CD14-positive monocyte (primary cell): Measurements from ENCODE around the gene KCNQ1OT1. TPM values are rescaled to one million over a fixed set of nuclear protein-coding genes. Genes with fewer than 3 reads are reported as not detected.

ENCODE experiments used
- DNase-seq, 3 donors: peaks; one replicate each; pipeline ENCODE4 v3.0.0-alpha.2; 2011 to 2022
- H2AFZ ChIP-seq: 2 replicates; pipeline ENCODE4 v1.6.0; 2012; ENCODE audit warnings: mild to moderate bottlenecking, low read depth, low read length, inconsistent platforms; ENCODE audit not compliant: insufficient read depth, poor library complexity, severe bottlenecking
- H3K27ac ChIP-seq, 2 donors: 1 replicate in 1 of 2; 2 replicates in 1 of 2; pipeline ENCODE4 v1.5.1; 2012 to 2013; ENCODE audit warnings: low read length in 2 of 2, control low read depth in 1 of 2, inconsistent platforms in 1 of 2, low read depth in 1 of 2, mild to moderate bottlenecking in 1 of 2
- H3K27me3 ChIP-seq, 2 donors: one replicate each; pipeline versions ENCODE4 v1.6.0 to v1.6.1; 2011 to 2013; ENCODE audit warnings: low read length in 2 of 2; ENCODE audit not compliant: control insufficient read depth in 2 of 2, insufficient read depth in 2 of 2
- H3K36me3 ChIP-seq, 2 donors: replicated peaks in 1 of 2; 1 replicate in 1 of 2; 2 replicates in 1 of 2; pipeline versions ENCODE4 v1.5.1 to v1.6.1; 2012 to 2013; ENCODE audit warnings: low read length in 2 of 2, control low read depth in 1 of 2, inconsistent platforms in 1 of 2, mild to moderate bottlenecking in 1 of 2; ENCODE audit not compliant: insufficient read depth in 2 of 2, control insufficient read depth in 1 of 2
- H3K4me1 ChIP-seq, 2 donors: 1 replicate in 1 of 2; 2 replicates in 1 of 2; pipeline versions ENCODE4 v1.5.1 to v1.6.1; 2012 to 2013; ENCODE audit warnings: low read length in 2 of 2, control low read depth in 1 of 2, inconsistent platforms in 1 of 2, mild to moderate bottlenecking in 1 of 2, moderate library complexity in 1 of 2; ENCODE audit not compliant: insufficient read depth in 2 of 2, control insufficient read depth in 1 of 2
- H3K4me2 ChIP-seq: replicated peaks from 2 replicates; pipeline ENCODE3; 2012; ENCODE audit warnings: low read length, moderate library complexity, mild to moderate bottlenecking; ENCODE audit not compliant: poor library complexity, severe bottlenecking; ENCODE audit errors: extremely low read depth
- H3K4me3 ChIP-seq, 3 experiments: fragments of 200-600 bp in 1 of 3; sonication (generic) in 1 of 3; replicated peaks in 1 of 3; 1 replicate in 2 of 3; 2 replicates in 1 of 3; pipeline ENCODE4 v1.5.1; 2011 to 2013; ENCODE audit warnings: low read length in 3 of 3, mild to moderate bottlenecking in 3 of 3, control low read depth in 2 of 3, low read depth in 2 of 3, inconsistent platforms in 1 of 3, moderate library complexity in 1 of 3
- H3K79me2 ChIP-seq: 2 replicates; pipeline ENCODE4 v1.6.0; 2012; ENCODE audit warnings: mild to moderate bottlenecking, control low read depth, inconsistent platforms, low read length, moderate library complexity; ENCODE audit not compliant: insufficient read depth
- H3K9ac ChIP-seq: 2 replicates; pipeline ENCODE4 v1.6.0; 2017; ENCODE audit warnings: low read length, mild to moderate bottlenecking; ENCODE audit not compliant: insufficient read depth, poor library complexity, severe bottlenecking
- H3K9me3 ChIP-seq, 2 donors: replicated peaks in 1 of 2; 1 replicate in 1 of 2; 2 replicates in 1 of 2; pipeline versions ENCODE4 v1.5.1 to v1.6.1; 2012 to 2013; ENCODE audit warnings: low read length in 2 of 2, control low read depth in 1 of 2; ENCODE audit not compliant: control insufficient read depth in 1 of 2, insufficient read depth in 1 of 2
- H4K20me1 ChIP-seq: 2 replicates; pipeline ENCODE4 v1.6.0; 2012; ENCODE audit warnings: mild to moderate bottlenecking, low read length, control low read depth, moderate library complexity; ENCODE audit not compliant: insufficient read depth
- H3K27ac Mint-ChIP-seq, 7 donors: one replicate each; pipeline ENCODE4 v1.8.0; 2020; ENCODE audit warnings: mild to moderate bottlenecking in 7 of 7, mixed read lengths in 7 of 7, moderate library complexity in 6 of 7, inconsistent platforms in 2 of 7
- H3K27me3 Mint-ChIP-seq, 3 donors: one replicate each; pipeline ENCODE4 v1.8.0; 2021 to 2022; ENCODE audit warnings: low read depth in 3 of 3, mild to moderate bottlenecking in 3 of 3, mixed read lengths in 3 of 3, moderate library complexity in 3 of 3, inconsistent platforms in 1 of 3
- H3K36me3 Mint-ChIP-seq, 2 donors: one replicate each; pipeline ENCODE4 v1.8.0; 2020; ENCODE audit warnings: mixed read lengths in 2 of 2, inconsistent platforms in 1 of 2, mild to moderate bottlenecking in 1 of 2
- H3K4me1 Mint-ChIP-seq: one replicate; pipeline ENCODE4 v1.8.0; 2020; ENCODE audit warnings: mild to moderate bottlenecking, mixed read lengths
- H3K4me3 Mint-ChIP-seq, 2 donors: one replicate each; pipeline ENCODE4 v1.8.0; 2020; ENCODE audit warnings: mild to moderate bottlenecking in 2 of 2, mixed read lengths in 2 of 2, moderate library complexity in 1 of 2
- H3K9me3 Mint-ChIP-seq, 7 donors: one replicate each; pipeline ENCODE4 v1.8.0; 2020 to 2022; ENCODE audit warnings: mixed read lengths in 7 of 7, mild to moderate bottlenecking in 6 of 7, moderate library complexity in 6 of 7, inconsistent platforms in 2 of 7
- CTCF ChIP-seq: fragments of 200-600 bp; IDR thresholded peaks from one replicate; pipeline ENCODE4 v1.8.0; 2022; ENCODE audit warnings: antibody characterized with exemption, mild to moderate bottlenecking
- WGBS: methylation state at CpG from one replicate; pipeline ENCODE4 v1.1.5; 2013; ENCODE audit warnings: missing lambda C conversion rate; ENCODE audit not compliant: insufficient coverage; 5-methylcytosine and 5-hydroxymethylcytosine counted together
- intact Hi-C, 2 donors: fragments of 100-400 bp; cut with micrococcal nuclease; formaldehyde crosslinking; loops; one replicate each; pipeline versions ENCODE4 v1.15.0 to v1.15.1; 2023
- polyA plus RNA-seq, 3 donors: library from polyadenylated mRNA; depleted of rRNA in 1 of 3; unstranded in 2 of 3; stranded (reverse) in 1 of 3; fragments of 300-500 nt in 2 of 3; fragments of >200 nt in 1 of 3; fragmentation: Illumina TruSeq in 2 of 3; gene quantifications; 1 replicate in 2 of 3; 2 replicates in 1 of 3; pipeline ENCODE4 v1.2.3, GENCODE V29; 2012 to 2021

KCNQ1OT1 gene
- polyA plus RNA-seq, 3 donors, result 0.01 to 0.04 (median 0.03) TPM

GRCh38 chr11:2718817-2719438 is 19.1 kb upstream of the KCNQ1OT1 start:
- peaks cover 3 to 9% of the 10 kb centered on the region in 2 donors for H3K36me3 ChIP-seq
- intact Hi-C loops, result no loop called here
- no peaks in the 10 kb centered on the region for H3K9me3 Mint-ChIP-seq
- DNase-seq, result no peak
- TF ChIP-seq CTCF, result no peak
- no peak overlapping the region for H3K4me3 ChIP-seq
- peaks cover 0 to 3% (median 2%) of the 10 kb centered on the region in 3 donors for H3K27me3 Mint-ChIP-seq
- H3K27ac ChIP-seq, result no peak overlapping the region
- H3K36me3 Mint-ChIP-seq, result peaks cover 12 to 29% of the 10 kb centered on the region in 2 donors
- H4K20me1 ChIP-seq, result peaks cover 88% of the 10 kb centered on the region
- no peaks in the 10 kb centered on the region for H3K4me1 Mint-ChIP-seq
- no peaks in the 10 kb centered on the region for H3K27me3 ChIP-seq
- no peaks in the 10 kb centered on the region for H3K4me1 ChIP-seq
- 100% methylated on average over 1 of the region's 11 CpGs for WGBS
- H3K9ac ChIP-seq, result no peak overlapping the region
- no peaks in the 10 kb centered on the region for H3K9me3 ChIP-seq
- no peak overlapping the region for H2AFZ ChIP-seq
- H3K4me3 Mint-ChIP-seq, result no peak overlapping the region
- no peaks in the 10 kb centered on the region for H3K79me2 ChIP-seq
- H3K4me2 ChIP-seq, result no peak overlapping the region
- no peak overlapping the region for H3K27ac Mint-ChIP-seq

GRCh38 chr11:2717561-2718325 is 17.9 kb upstream of the KCNQ1OT1 start:
- no peak overlapping the region for H3K9ac ChIP-seq
- peaks cover 19 to 37% of the 10 kb centered on the region in 2 donors for H3K36me3 Mint-ChIP-seq
- H3K9me3 Mint-ChIP-seq, result no peaks in the 10 kb centered on the region
- H3K4me3 ChIP-seq, result no peak overlapping the region
- H3K27me3 ChIP-seq, result no peaks in the 10 kb centered on the region
- no peaks in the 10 kb centered on the region for H3K79me2 ChIP-seq
- intact Hi-C loops, result no loop called here
- H3K4me3 Mint-ChIP-seq, result no peak overlapping the region
- H3K27ac ChIP-seq, result no peak overlapping the region
- H3K4me1 ChIP-seq, result no peaks in the 10 kb centered on the region
- DNase-seq, result no peak
- 87% methylated on average over 18 of the region's 22 CpGs for WGBS
- H3K4me1 Mint-ChIP-seq, result no peaks in the 10 kb centered on the region
- H3K27me3 Mint-ChIP-seq, result peaks cover 0 to 3% (median 2%) of the 10 kb centered on the region in 3 donors
- TF ChIP-seq CTCF, result no peak
- H2AFZ ChIP-seq, result no peak overlapping the region
- no peak overlapping the region for H3K27ac Mint-ChIP-seq
- H3K36me3 ChIP-seq, result peaks cover 7 to 21% of the 10 kb centered on the region in 2 donors
- no peak overlapping the region for H3K4me2 ChIP-seq
- no peaks in the 10 kb centered on the region for H3K9me3 ChIP-seq
- H4K20me1 ChIP-seq, result peaks cover 87% of the 10 kb centered on the region
